GM21825 (cell line): ENCODE measurements around the gene PPP1CA.

Experiments used
- ATAC-seq: cut with Tn5 transposase; IDR thresholded peaks from one replicate; pipeline ENCODE4 v1.9.1; 2021; ENCODE audit warnings: mild to moderate bottlenecking, moderate library complexity; ENCODE audit not compliant: unreplicated experiment

The PPP1CA gene

DNA sequence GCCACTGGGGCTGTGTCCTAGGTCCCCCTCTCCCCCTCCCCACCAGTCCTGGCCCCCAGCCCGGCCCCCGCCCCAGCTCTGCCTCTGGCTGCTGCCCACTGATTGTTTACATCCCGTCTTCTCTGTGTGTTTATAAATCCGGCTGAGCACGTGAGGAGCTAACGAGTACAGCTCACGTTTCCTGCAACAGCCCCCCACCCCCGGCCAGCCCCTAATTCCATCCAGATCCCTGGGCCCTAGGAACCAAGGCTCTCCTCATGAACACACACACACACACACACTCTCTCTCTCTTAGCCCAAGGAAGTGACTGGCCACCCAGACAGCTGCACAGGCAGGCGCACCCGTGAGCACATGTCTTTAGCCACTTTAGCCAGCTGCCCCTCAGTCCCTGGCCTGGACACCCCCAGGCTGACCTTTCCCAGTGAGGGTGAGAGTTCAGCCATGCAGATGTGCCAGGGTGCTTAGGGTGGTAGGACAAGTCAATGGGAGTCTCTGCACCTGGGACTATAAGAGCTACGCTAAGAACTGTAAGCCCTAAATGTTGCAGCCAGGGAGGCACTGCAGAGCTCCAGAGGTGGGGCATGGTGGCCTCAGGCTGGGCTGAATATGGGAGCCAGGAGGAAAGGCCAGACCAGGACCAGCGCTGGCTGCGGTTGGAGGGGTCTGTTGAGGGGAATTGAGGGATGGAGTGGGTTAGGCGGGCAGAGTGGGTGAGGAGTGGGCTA lies 31.1 kb downstream of the PPP1CA start:
- no peak for ATAC-seq

GRCh38 chr11:67369801-67370284 lies 31.8 kb downstream of the PPP1CA start:
- no peak for ATAC-seq

DNA sequence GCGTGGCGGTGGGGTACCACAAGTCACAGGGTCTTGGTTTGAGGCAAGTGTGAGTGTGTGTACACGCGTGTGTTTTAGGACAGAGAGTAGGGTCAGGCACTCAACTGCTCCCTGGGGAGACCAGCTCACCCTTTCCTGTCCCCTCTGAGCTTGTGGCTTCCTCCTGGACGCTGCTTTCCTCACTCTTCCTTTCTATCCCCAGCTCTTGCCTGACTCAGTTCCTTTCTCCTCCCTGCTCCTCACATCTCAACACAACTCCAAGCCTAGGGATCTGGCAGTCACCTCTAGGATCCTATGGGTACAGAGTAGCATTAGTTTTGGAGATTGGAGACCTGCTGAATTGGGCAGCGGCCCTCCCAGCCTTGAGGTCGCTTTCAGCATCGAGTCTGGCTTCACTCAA lies 32.4 kb downstream of the PPP1CA start:
- no peak for ATAC-seq

DNA sequence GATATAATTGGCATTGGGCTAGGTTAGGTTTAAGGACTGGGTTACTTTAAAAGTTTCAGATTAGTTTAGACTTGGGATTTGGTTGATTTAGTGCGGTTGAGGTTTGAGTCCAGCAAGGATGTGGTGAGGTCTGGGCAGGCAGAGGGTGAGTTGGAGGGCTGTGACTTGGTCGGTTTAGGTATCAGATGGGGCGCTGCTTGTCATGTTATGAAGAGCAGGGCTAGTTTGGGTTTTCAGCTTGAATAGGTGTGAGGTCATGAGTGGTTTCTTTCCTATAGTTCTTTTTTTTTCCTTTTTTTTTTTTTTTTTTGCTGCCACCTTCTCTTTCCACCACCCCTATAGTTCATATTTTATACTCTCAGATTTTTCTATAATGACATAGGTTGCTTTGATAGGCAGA lies 33.0 kb downstream of the PPP1CA start:
- ATAC-seq, result no peak

- ATAC-seq, result no peak
Observed at GRCh38 chr11:67367761-67368227, 33.9 kb downstream of the PPP1CA start.

- no peak for ATAC-seq
Observed at GRCh38 chr11:67366961-67367760, 34.5 kb downstream of the PPP1CA start.

GRCh38 chr11:67366546-67366945 lies 35.1 kb downstream of the PPP1CA start:
- no peak for ATAC-seq

DNA sequence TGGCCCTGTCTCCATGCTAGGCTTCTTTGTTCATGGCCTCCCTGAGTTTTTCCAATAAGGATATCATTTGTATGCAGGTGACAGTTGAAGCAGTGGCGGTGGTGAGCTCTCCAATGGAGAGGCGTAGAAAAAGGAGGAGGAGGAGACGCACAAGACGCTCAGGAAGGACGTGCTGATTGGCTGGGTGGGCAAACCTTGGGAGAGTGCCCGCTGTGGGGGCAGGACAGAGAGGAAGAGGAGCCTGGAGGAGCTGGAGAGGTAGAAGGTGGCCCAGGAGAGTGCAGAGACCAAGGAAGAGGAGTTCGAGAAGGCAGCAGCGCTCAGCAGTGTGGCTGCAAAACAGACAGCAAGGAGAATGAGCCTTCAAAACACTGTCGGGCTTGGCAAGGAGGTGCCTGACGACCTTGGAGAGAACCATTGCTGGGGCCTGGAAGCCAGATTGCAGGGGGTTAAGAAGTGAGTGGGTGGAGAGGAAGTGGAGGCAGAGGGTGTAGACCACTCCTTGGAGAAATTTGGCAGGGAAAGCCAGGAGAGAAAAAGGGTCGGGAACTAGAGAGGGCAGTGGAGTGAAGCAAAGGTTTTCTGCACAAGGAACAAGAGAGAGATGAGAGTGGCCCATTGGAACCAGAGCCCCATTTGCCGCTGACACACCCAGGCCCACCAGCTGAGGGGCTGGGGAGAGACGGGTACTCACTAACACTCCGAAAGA lies 35.8 kb downstream of the PPP1CA start:
- no peak for ATAC-seq

GRCh38 chr11:67364783-67365722 lies 36.6 kb downstream of the PPP1CA start:
- no peak for ATAC-seq

- no peak for ATAC-seq
Observed at GRCh38 chr11:67364169-67364568, 37.5 kb downstream of the PPP1CA start.

DNA sequence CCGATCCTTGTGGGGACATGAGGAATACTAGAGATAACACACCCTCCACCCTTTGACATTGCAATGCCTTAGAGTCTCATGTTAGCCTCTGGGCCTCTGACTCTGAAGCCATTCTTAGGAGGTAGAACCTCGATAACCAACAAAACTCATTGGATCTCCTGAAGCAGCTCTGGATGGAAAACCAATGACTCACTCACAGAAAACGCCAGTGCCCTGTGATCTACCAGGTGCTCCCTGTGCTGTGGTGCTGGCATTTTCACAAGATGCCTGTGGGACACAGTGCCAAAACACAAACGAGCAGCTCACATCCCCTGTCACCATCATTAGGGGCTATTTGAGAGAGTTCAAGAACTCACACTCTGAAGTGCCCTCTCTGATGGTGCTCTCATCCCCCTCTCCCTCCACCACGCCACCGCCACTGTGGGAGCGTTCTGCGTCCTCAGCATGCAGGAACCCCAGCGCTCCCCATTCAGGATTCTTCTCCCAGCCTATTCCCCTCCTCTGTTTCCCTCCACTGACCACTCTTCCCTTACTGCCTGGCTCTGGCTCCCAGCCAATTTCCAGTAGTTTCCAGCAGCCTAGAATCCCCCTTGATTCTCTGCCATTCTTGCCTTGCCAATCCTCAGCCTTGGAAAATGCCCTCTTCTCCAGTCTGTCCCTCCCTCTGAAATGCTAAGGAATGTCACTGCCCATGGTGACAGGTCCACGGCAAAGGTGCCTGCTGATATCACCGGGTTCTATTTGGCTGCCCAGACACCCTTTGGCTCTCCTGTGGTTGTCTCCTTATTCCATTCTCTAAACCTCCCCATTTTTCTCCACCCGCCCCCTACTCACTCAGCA lies 43.6 kb downstream of the PPP1CA start:
- no peak for ATAC-seq

DNA sequence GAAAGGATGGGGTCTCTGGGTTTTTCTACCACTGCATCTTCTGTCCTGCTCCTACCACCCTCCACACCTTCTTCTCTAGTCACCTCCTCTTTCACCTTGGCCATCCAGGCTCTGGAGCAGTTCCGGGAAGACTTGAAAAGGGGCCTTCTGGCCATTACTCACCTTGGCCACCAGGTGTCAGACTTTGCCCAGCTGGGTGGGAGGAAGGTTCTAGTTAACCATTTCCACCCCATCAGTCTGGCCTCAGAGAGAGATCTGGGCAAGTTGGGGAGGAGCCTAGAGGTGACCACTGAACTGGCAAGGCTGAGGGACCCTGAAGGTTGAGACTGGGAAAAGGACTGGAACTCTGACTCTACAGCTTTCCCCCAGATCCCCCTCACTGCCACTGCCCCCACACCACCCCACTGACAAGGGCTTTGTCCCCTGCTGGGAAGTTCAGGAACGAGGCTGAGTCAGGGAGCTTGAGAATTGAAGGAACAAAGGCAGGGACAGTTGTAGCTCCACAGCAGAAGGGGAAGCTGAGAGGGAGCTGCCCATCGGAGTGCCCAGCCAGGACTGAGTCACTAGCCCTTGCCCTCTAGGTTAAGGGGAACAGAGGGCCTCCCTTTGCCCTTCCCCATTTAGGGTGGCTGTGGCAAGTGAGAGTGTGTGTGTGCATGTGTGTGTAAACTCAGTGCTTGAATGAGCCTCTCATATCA lies 44.6 kb downstream of the PPP1CA start:
- no peak for ATAC-seq

DNA sequence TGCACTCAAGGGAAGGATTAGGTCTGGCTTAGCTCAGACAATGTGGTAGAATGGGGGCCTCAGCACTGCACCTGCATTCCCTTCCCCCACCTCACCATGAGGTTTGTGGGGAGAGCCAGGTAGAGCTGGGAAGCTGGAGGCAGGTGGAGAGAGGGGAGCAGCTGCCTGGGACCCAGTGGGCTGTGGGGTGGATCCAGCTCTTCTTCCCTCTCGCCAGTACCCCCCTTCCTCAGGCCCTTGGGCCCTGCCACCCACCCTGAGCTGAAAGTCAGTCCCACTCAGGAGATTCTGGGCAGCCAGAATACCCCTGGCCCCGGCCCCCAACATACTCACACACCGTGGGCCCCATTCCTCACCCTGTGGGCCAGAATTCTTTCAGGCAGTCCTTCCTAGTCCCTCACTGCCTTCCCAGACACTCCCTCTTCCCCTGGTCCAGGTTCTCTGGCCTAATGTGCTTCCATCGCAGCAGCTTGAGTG lies 45.2 kb downstream of the PPP1CA start:
- ATAC-seq, result no peak

DNA sequence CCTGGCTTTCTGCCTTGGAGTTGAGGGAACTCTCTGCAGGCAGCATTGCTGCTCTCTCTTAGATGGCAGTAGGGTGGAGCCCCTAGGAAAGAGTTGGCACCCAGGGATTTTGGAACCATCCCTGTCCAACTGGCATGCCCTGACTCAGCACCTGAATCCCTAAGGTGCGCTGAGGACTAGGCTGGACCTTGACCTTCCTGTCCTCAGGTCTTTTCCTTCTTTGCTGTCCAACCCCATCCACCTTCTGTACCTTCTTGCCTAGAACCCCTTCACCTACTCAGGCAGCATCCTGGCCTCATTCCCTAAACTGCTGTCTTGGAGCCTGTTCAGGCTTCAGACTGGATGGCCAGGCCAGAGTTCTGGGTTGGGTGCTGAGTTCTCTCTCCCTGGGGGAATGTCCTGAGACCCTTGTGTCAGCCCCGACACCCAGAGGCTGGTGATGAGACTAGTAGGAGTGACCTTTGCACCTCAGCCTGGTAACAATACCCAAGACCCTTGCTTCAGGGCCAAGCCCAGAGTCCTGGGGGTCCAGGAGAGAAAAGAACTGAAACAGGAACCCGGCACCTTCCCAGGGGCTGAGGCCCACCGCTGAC lies 45.8 kb downstream of the PPP1CA start:
- ATAC-seq, result no peak

DNA sequence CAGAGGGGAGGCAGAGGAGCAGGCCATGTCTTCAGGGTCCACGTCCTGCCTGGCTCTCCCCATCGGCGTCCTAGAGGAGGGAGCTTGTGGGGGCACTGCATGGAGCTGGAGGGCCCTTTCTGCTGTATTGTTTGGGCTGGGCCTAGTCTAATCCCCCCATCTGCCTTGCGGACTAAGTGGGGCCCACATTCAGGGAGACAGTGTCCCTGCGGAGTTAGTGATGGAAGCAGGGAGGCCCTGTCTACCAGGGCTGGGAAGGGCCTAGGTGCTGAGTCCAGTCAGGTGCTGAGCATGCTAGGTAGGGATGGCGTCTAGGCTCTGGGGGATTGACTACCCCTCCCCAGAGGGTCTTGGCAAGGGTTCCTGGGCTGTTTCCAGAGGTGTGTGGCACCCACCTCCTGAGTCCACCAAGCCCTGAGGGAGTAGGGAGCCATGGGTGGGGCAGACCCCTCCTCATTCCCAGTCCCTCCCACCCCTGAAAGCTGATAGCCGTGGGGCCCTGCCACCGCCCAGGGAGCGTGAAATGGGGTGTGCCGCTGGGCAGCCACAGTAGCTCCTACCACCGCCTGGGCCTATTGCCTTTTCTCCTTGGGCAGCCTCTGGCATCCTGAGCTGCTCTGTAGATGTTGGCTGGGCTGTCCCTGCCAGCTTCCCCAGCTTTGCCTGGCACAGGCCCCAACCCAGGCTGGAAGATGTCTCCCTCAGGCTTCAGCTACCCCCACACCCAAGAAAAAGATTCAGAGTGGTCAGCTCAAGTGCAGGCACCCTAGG lies 46.5 kb downstream of the PPP1CA start:
- ATAC-seq, result no peak

DNA sequence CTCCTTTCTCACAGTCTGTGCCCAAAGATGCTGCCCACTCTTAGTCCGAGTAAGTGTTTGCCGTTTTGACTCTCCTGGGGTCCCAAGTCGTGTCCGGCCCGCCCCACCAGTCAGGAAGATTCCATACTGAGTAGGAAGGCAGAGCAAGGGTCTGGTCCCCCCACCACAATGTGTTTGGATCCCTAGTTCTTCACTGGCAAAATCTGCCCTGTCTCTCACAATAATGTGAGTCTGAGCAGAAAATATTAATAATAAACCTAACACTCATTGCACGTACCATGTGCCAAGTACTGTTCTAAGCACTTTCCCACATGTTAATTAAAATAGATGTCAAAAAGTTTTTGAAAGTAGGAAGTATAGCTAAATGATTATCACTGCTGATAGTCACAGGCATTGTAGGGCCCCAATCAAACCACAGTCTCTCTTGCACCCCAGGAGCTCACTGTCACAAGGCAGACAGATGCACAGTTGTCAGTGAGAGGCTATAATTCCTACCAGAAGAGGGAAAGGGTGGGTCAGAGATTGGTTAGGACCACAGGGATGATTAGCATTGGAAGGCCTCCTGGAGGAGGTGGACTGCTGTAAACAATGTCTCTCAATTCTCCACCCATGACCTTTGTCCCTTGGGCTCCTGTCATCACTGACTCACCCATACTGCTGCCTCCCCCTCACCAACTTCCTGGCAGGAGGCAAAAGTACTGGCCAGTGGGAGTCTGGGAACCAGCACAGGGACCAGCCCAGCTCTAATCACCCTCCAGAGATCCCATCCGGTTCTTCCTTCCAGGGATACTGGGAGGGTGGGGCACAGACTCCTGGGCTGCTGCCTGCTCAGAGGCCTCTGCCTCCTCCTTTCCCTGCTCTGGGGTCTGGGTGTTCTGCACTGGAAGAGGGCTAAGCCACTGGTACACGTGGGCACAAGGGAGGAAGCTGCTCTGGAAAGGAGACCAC lies 47.3 kb downstream of the PPP1CA start:
- no peak for ATAC-seq
